CD8-positive, alpha-beta memory T cell (primary cell): ENCODE results near the gene UQCRC2. TPM values are rescaled to one million over a fixed set of nuclear protein-coding genes. Genes with fewer than 3 reads are reported as not detected.
"Not testable (repeated sequence)": the region's sequence is repeated elsewhere in the genome, so short reads cannot be mapped to it uniquely, and the experiment has no call there.

Source experiments
- CTCF ChIA-PET: fragments of 350-600 bp; sonication (Branson Sonifier 250); formaldehyde crosslinking; loops from one replicate; lab custom pipeline; 2021; ENCODE audit warnings: antibody characterized with exemption; lab: Charles Lee
- POLR2A ChIA-PET: fragments of 350-600 bp; sonication (Branson Sonifier 250); formaldehyde crosslinking; loops from one replicate; lab custom pipeline; 2021; ENCODE audit warnings: antibody characterized with exemption; lab: Charles Lee
- DNase-seq, 5 donors: peaks; one replicate each; pipeline versions ENCODE4 v3.0.0 to v3.0.0-alpha.2; 2020 to 2022; ENCODE audit warnings: mixed read lengths in 1 of 5
- H3K27ac ChIP-seq: one replicate; pipeline ENCODE4 v1.7.0; 2013; ENCODE audit warnings: low read depth, mild to moderate bottlenecking, low read length, moderate library complexity
- H3K27me3 ChIP-seq: 2 replicates; pipeline ENCODE4 v1.7.0; 2013; ENCODE audit warnings: low read length, mild to moderate bottlenecking; ENCODE audit not compliant: insufficient read depth, poor library complexity, severe bottlenecking
- H3K36me3 ChIP-seq: 2 replicates; pipeline ENCODE4 v1.7.0; 2013; ENCODE audit warnings: mild to moderate bottlenecking, low read length, moderate library complexity; ENCODE audit not compliant: insufficient read depth
- H3K4me1 ChIP-seq: 2 replicates; pipeline ENCODE4 v1.7.0; 2013; ENCODE audit warnings: mild to moderate bottlenecking, low read length, moderate library complexity; ENCODE audit not compliant: insufficient read depth
- H3K4me3 ChIP-seq: 2 replicates; pipeline ENCODE4 v1.7.0; 2013; ENCODE audit warnings: mild to moderate bottlenecking, low read length
- H3K9me3 ChIP-seq: 2 replicates; pipeline ENCODE4 v1.7.0; 2013; ENCODE audit warnings: mild to moderate bottlenecking, low read length
- H3K27ac Mint-ChIP-seq, 8 donors: one replicate each; pipeline ENCODE4 v1.8.0; 2020 to 2021; ENCODE audit warnings: mixed read lengths in 8 of 8, mild to moderate bottlenecking in 6 of 8, inconsistent platforms in 3 of 8, moderate library complexity in 3 of 8
- H3K27me3 Mint-ChIP-seq, 2 donors: one replicate each; pipeline ENCODE4 v1.8.0; 2020 to 2021; ENCODE audit warnings: mixed read lengths in 2 of 2, mild to moderate bottlenecking in 1 of 2, moderate library complexity in 1 of 2
- H3K36me3 Mint-ChIP-seq, 3 donors: one replicate each; pipeline ENCODE4 v1.8.0; 2020 to 2021; ENCODE audit warnings: mixed read lengths in 3 of 3, inconsistent platforms in 1 of 3, mild to moderate bottlenecking in 1 of 3
- H3K4me1 Mint-ChIP-seq, 3 donors: one replicate each; pipeline ENCODE4 v1.8.0; 2020 to 2021; ENCODE audit warnings: mixed read lengths in 3 of 3, inconsistent platforms in 1 of 3, mild to moderate bottlenecking in 1 of 3
- H3K4me3 Mint-ChIP-seq, 7 donors: one replicate each; pipeline ENCODE4 v1.8.0; 2020 to 2021; ENCODE audit warnings: mixed read lengths in 7 of 7, mild to moderate bottlenecking in 6 of 7, moderate library complexity in 4 of 7, inconsistent platforms in 2 of 7
- H3K9me3 Mint-ChIP-seq, 5 donors: one replicate each; pipeline ENCODE4 v1.8.0; 2020 to 2022; ENCODE audit warnings: mixed read lengths in 5 of 5, mild to moderate bottlenecking in 3 of 5, moderate library complexity in 2 of 5, inconsistent platforms in 1 of 5
- polyA plus RNA-seq: library from polyadenylated mRNA; unstranded; fragments of 300-500 nt; fragmentation: Illumina TruSeq; gene quantifications from one replicate; pipeline ENCODE4 v1.2.3, GENCODE V29; 2021
- total RNA-seq, 2 experiments: library from RNA; stranded (reverse); gene quantifications; one replicate each; pipeline ENCODE4 v1.2.3, GENCODE V29; 2021

The UQCRC2 gene
- total and polyA plus RNA-seq, 3 experiments from 2014 or later: 171 to 209 (median 201) TPM

GRCh38 chr16:22013486-22013885 is 60.3 kb downstream of the UQCRC2 start:
- Histone ChIP-seq H3K4me3 (no peak overlapping the region), H3K4me1 (peaks cover 15% of the 10 kb centered on the region), H3K36me3 (no peaks in the 10 kb centered on the region), H3K27ac (no peak overlapping the region), H3K9me3 (no peaks in the 10 kb centered on the region), H3K27me3 (no peaks in the 10 kb centered on the region)
- DNase-seq: no peak
- Mint-ChIP-seq H3K4me3 (no peak overlapping the region), H3K9me3 (no peaks in the 10 kb centered on the region), H3K27me3 (no peaks in the 10 kb centered on the region), H3K4me1 (peaks cover 54 to 86% (median 81%) of the 10 kb centered on the region in 3 donors), H3K36me3 (peaks cover 0 to 2% (median 2%) of the 10 kb centered on the region in 3 donors), H3K27ac (peak overlapping the region in 3 of 8 donors; percentile 4 to 63 (median 34))
- POLR2A ChIA-PET: no interaction called here
- CTCF ChIA-PET: interaction anchor here (0.6 kb wide), 1 partner anchor 12 kb away, joined by 3 read pairs; no protein-coding TSS in a partner anchor

- peaks cover 57 to 86% (median 81%) of the 10 kb centered on the region in 3 donors for H3K4me1 Mint-ChIP-seq
- H3K9me3 Mint-ChIP-seq: no peaks in the 10 kb centered on the region
- ChIA-PET CTCF (no interaction called here), POLR2A (no interaction called here)
- Histone ChIP-seq H3K27me3 (no peaks in the 10 kb centered on the region), H3K36me3 (no peaks in the 10 kb centered on the region), H3K4me3 (no peak overlapping the region), H3K9me3 (no peaks in the 10 kb centered on the region), H3K4me1 (peaks cover 6% of the 10 kb centered on the region), H3K27ac (no peak overlapping the region)
- H3K4me3 Mint-ChIP-seq: no peak overlapping the region
- no peaks in the 10 kb centered on the region for H3K27me3 Mint-ChIP-seq
- no peak for DNase-seq
- peaks cover 0 to 2% (median 0%) of the 10 kb centered on the region in 3 donors for H3K36me3 Mint-ChIP-seq
- peak overlapping the region in 1 of 8 donors; percentile 50 for H3K27ac Mint-ChIP-seq
Observed at GRCh38 chr16:22014271-22014873, 61.2 kb downstream of the UQCRC2 start.

- H3K27ac ChIP-seq: no peak overlapping the region
- H3K4me3 ChIP-seq: no peak overlapping the region
- Mint-ChIP-seq H3K27me3 (no peaks in the 10 kb centered on the region), H3K27ac (peak overlapping the region in 3 of 8 donors; percentile 9 to 58 (median 26)), H3K9me3 (no peaks in the 10 kb centered on the region), H3K4me1 (peaks cover 51 to 82% (median 74%) of the 10 kb centered on the region in 3 donors), H3K36me3 (peaks cover 0 to 1% (median 0%) of the 10 kb centered on the region in 3 donors), H3K4me3 (no peak overlapping the region)
- no peaks in the 10 kb centered on the region for H3K9me3 ChIP-seq
- no peaks in the 10 kb centered on the region for H3K4me1 ChIP-seq
- no peak for DNase-seq
- POLR2A ChIA-PET: no interaction called here
- CTCF ChIA-PET: interaction anchor here (1.2 to 1.6 kb wide), 3 partner anchors 15 to 172 kb away, joined by 4 to 6 read pairs (median 5); no protein-coding TSS in a partner anchor
- H3K36me3 ChIP-seq: no peaks in the 10 kb centered on the region
- no peaks in the 10 kb centered on the region for H3K27me3 ChIP-seq
Observed at GRCh38 chr16:22016927-22017326, 63.8 kb downstream of the UQCRC2 start.

- no peak overlapping the region for H3K4me3 Mint-ChIP-seq
- DNase-seq: no peak
- no peak overlapping the region for H3K27ac Mint-ChIP-seq
- ChIA-PET POLR2A (no interaction called here), CTCF (interaction anchor here (1.4 to 1.5 kb wide), 2 partner anchors 59 to 170 kb away, joined by 3 to 5 read pairs; no protein-coding TSS in a partner anchor)
- Histone ChIP-seq H3K4me3 (no peak overlapping the region), H3K9me3 (no peaks in the 10 kb centered on the region), H3K4me1 (no peaks in the 10 kb centered on the region), H3K27ac (no peak overlapping the region), H3K27me3 (no peaks in the 10 kb centered on the region), H3K36me3 (no peaks in the 10 kb centered on the region)
- H3K4me1 Mint-ChIP-seq: peaks cover 43 to 77% (median 67%) of the 10 kb centered on the region in 3 donors
- no peaks in the 10 kb centered on the region for H3K9me3 Mint-ChIP-seq
- H3K36me3 Mint-ChIP-seq: peaks cover 0 to 1% (median 0%) of the 10 kb centered on the region in 3 donors
- no peaks in the 10 kb centered on the region for H3K27me3 Mint-ChIP-seq
Observed at GRCh38 chr16:22018559-22018958, 65.4 kb downstream of the UQCRC2 start.

GRCh38 chr16:22022151-22022550 is 69.0 kb downstream of the UQCRC2 start:
- no peak for DNase-seq
- Mint-ChIP-seq H3K4me1 (peaks cover 33 to 68% (median 61%) of the 10 kb centered on the region in 3 donors), H3K27ac (peak overlapping the region in 1 of 8 donors; percentile 31), H3K9me3 (no peaks in the 10 kb centered on the region), H3K4me3 (no peak overlapping the region), H3K27me3 (no peaks in the 10 kb centered on the region), H3K36me3 (peaks cover 0 to 4% (median 0%) of the 10 kb centered on the region in 3 donors)
- Histone ChIP-seq H3K27ac (no peak overlapping the region), H3K9me3 (no peaks in the 10 kb centered on the region), H3K27me3 (no peaks in the 10 kb centered on the region), H3K4me3 (no peak overlapping the region), H3K4me1 (no peaks in the 10 kb centered on the region), H3K36me3 (no peaks in the 10 kb centered on the region)
- ChIA-PET CTCF (no interaction called here), POLR2A (no interaction called here)

GRCh38 chr16:22023505-22023904 is 70.3 kb downstream of the UQCRC2 start:
- CTCF ChIA-PET: no interaction called here
- peak overlapping the region in 1 of 8 donors; percentile 2 for H3K27ac Mint-ChIP-seq
- Histone ChIP-seq H3K4me3 (no peak overlapping the region), H3K27ac (no peak overlapping the region), H3K36me3 (no peaks in the 10 kb centered on the region), H3K27me3 (no peaks in the 10 kb centered on the region), H3K4me1 (no peaks in the 10 kb centered on the region), H3K9me3 (no peaks in the 10 kb centered on the region)
- no peak overlapping the region for H3K4me3 Mint-ChIP-seq
- H3K27me3 Mint-ChIP-seq: no peaks in the 10 kb centered on the region
- H3K4me1 Mint-ChIP-seq: peaks cover 31 to 68% (median 58%) of the 10 kb centered on the region in 3 donors
- H3K9me3 Mint-ChIP-seq: no peaks in the 10 kb centered on the region
- DNase-seq: no peak
- H3K36me3 Mint-ChIP-seq: peaks cover 0 to 4% (median 0%) of the 10 kb centered on the region in 3 donors
- POLR2A ChIA-PET: no interaction called here

- POLR2A ChIA-PET, H3K27ac ChIP-seq, H3K27me3 Mint-ChIP-seq, H3K9me3 Mint-ChIP-seq, H3K36me3 ChIP-seq, H3K4me1 ChIP-seq, H3K27me3 ChIP-seq, H3K9me3 ChIP-seq, H3K4me3 ChIP-seq, H3K36me3 Mint-ChIP-seq, DNase-seq, H3K4me3 Mint-ChIP-seq: not testable (repeated sequence)
- Mint-ChIP-seq H3K27ac (peak overlapping the region in 1 of 8 donors; percentile 68), H3K4me1 (peaks cover 23 to 64% (median 49%) of the 10 kb centered on the region in 3 donors)
- CTCF ChIA-PET: interaction anchor here (1.8 kb wide), 1 partner anchor 53 kb away, joined by 7 read pairs; no protein-coding TSS in a partner anchor
Observed at GRCh38 chr16:22024785-22025184, 71.6 kb downstream of the UQCRC2 start.

GRCh38 chr16:22027633-22028032 is 74.5 kb downstream of the UQCRC2 start:
- no peak overlapping the region for H3K27ac Mint-ChIP-seq
- CTCF ChIA-PET: no interaction called here
- no peak overlapping the region for H3K27ac ChIP-seq
- no peaks in the 10 kb centered on the region for H3K9me3 ChIP-seq
- POLR2A ChIA-PET: no interaction called here
- no peak overlapping the region for H3K4me3 Mint-ChIP-seq
- H3K4me1 ChIP-seq: no peaks in the 10 kb centered on the region
- H3K4me1 Mint-ChIP-seq: peaks cover 22 to 59% (median 44%) of the 10 kb centered on the region in 3 donors
- H3K36me3 Mint-ChIP-seq: peaks cover 5 to 13% (median 10%) of the 10 kb centered on the region in 3 donors
- no peaks in the 10 kb centered on the region for H3K27me3 ChIP-seq
- no peaks in the 10 kb centered on the region for H3K36me3 ChIP-seq
- DNase-seq: no peak
- H3K27me3 Mint-ChIP-seq: no peaks in the 10 kb centered on the region
- H3K9me3 Mint-ChIP-seq: no peaks in the 10 kb centered on the region
- no peak overlapping the region for H3K4me3 ChIP-seq
